ENCODE measurements around the gene VPS11.

Gene VPS11

GRCh38 chr11:119106564-119107537 is 39.2 kb downstream of the VPS11 start, which contains the start of gene C2CD2L:
Gene C2CD2L (plus strand): TSS chr11:119107344. CDS start chr11:119107742, 398 bp downstream.
- DNase-seq, result peak; percentile 55

GRCh38 chr11:119107538-119108145 is 40.0 kb downstream of the VPS11 start:
- no peak for DNase-seq

DNA sequence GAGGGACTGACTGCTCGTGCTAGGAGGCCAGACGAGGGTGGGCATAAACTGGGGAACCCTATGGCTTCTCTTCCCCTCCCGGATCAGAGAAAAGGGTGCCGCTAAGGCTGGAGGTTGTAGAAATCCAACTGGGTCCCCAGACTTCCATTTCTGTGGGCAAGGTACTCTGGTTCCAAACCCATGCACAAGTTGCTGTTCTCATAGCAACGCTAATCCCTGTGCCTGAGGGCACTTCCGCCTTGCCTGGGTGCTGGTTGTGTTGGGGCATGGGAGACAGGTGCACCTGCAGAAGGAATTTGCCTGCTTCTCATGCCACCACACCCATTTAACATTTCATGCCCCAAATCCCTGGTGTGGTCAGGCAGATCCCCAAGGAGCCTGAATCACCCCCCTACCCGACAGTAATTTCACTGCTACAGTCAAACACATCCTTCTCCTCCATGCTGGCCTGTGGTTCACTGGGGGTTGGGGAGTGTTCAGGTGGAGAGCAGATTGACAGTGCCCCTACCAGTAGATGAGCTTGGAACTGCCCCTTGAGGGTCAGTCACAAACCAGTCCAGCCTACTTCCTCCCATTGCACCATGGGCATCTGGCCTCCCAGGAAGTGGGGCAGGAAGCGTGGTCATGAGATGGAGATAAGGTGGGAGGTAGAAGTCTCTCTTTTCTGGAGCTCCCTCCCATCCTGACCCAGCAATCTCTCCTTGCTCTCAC is 40.7 kb downstream of the VPS11 start:
- DNase-seq, result no peak

GRCh38 chr11:119108857-119109221 is 41.2 kb downstream of the VPS11 start:
- DNase-seq, result no peak

DNA sequence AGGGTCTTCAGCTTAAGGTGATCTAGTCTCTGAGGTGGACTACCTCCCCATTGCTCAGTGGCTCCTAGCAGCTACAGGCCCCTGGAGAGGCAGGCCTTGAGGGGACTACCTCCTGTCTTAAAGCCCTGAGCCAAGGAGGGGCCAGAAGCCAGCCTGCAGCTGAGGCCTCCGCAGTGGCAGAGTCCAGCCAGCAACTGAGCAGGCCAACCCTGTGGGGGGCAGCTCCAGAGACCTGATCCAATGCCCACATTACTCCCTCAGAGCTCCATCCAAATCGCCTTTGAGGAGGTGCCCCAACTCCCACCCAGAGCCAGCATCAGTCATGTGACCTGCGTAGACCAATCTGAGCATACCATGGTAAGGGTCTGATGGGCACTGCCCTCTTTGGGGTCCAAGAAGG is 42.2 kb downstream of the VPS11 start:
- DNase-seq, result no peak

DNA sequence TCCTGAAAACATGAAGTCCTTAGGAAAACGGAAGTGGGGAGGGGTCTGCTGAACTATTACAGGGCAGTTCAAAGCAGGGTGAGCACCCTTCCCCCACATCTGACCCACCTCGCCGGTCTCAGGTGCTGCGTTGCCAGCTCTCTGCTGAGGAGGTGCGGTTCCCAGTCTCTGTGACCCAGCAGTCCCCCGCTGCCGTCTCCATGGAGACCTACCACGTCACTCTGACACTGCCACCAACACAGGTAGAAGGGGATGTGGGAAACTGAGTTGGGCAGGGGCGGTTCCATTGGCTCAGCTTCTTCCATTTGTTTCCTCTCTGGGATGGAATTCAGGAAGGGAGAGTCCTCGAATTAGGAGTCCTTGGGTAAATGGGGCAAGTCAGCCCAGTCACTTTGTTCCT is 42.8 kb downstream of the VPS11 start:
- no peak for DNase-seq

DNA sequence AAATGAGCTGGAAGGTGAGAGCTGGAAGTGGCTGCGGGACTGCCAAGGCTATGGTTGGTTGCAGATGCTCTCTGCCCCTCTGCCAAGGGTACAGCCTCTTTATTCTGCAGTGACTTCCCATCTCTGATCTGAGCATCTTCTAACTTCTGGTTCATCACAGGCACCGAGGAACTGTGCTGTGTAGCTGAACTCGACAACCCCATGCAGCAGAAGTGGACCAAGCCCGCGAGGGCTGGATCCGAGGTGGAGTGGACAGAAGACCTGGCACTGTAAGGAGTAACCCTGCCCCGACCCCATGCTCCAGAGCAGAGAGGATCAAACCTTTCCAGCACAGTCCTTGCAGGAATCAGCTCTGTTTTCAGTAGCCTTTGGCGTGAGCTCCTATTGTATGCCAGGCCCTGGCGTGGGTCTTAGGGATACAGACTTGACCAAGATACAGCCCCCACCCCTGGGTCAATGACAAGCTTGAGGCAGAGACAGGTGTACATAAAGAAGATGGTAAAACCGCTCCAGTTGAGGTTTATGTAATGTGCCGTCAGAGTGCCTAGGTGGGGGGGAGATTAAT is 43.8 kb downstream of the VPS11 start:
- no peak for DNase-seq

- DNase-seq, result no peak
Observed at GRCh38 chr11:119112314-119113020, 44.8 kb downstream of the VPS11 start.

DNA sequence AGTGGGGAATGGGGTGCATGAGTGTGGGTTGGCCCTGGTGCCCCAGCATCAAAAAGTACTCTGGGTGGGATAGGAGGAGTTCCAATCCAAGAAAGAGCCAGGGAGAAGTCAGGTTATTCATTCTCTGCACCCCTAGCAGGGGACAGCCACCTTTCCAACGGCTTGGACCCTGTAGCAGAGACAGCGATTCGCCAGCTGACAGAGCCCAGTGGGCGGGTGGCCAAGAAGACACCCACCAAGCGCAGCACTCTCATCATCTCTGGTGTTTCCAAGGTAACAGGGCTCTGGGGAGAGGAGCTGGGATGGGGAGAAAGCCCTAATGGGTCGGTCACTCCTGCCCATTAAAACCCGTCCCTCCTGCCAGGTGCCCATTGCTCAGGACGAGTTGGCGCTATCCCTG is 46.1 kb downstream of the VPS11 start:
- no peak for DNase-seq

DNA sequence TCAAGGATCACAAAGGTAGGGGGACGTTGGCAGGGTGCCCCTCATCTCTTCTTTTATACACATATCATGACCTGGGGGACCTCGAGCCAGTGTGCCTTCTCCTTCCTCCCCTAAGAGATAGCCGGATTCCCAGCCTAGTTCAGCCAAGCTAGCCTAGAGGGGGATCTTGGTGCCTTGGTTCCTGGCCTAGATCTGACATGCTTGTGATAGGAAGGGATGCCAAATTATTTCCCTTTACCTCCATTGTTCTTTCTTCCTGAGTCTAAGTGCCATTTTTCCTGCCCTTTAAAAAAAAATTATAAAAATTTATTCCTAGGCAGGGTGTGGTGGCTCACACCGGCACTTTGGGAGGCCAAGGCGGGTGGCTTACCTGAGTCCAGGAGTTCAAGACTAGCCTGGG is 46.7 kb downstream of the VPS11 start:
- no peak for DNase-seq

GRCh38 chr11:119115484-119116234 is 48.0 kb downstream of the VPS11 start:
- no peak for DNase-seq

GRCh38 chr11:119116235-119116594 is 48.6 kb downstream of the VPS11 start:
- no peak for DNase-seq

GRCh38 chr11:119116601-119117000 is 49.0 kb downstream of the VPS11 start:
- no peak for DNase-seq

DNA sequence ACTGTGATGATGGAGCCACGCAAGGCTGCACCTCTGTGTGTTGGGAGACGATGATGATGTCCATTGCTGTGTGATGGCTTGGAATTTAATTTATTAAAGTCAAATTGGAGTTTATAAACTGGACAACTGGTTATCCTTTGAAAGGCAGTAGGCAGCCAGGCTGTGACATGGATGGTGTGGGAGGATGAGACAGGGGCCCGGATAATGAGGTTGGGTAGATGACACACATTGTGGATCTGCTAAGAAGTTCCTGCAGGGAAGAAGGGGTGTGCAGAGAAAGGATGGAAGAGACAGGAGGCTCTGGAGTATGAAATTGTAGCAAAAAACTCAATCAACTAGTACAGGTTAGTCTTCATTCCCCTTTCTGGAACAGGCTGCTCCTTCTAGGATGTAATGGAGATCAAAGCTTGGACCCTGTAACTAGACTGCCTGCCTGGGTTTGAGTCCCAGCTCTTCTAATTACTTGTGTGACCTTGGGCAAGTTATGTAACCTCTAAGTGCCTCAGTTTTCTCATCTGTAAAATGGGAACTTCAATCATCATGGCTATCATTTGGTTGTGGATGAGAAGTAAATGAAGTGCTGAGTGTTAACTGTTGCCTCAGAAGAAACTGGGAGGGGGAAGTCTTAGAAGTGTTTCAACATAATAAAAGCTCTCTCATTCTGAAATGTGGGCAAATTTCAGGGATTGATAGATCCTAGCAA is 49.5 kb downstream of the VPS11 start:
- DNase-seq, result no peak

DNA sequence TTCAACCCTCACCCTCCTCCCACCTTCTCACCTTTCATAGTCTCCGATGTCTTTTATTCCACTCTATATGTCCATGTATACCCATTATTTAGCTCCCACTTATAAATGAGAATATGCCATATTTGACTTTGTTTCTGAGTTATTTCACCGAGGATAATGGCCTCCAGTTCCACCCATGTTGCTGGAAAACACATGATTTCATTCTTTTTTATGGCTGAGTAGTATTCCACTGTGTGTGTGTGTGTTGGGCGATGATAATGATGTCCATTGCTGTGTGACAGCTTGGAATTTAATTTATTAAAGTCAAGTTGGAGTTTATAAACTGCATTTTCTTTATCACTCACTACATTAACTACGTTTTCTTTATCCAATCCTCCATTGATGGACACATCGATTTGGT is 50.6 kb downstream of the VPS11 start:
- no peak for DNase-seq

- DNase-seq, result no peak
Observed at GRCh38 chr11:119118946-119119345, 51.3 kb downstream of the VPS11 start.

- peak; percentile 42 for DNase-seq
Observed at GRCh38 chr11:119120639-119121007, 53.0 kb downstream of the VPS11 start.

GRCh38 chr11:119121008-119121810 is 53.6 kb downstream of the VPS11 start, which contains the start of gene HINFP:
Gene HINFP (plus strand): TSS chr11:119121580. CDS start chr11:119126945, 5,365 bp downstream.
- peak; percentile 96 for DNase-seq

DNA sequence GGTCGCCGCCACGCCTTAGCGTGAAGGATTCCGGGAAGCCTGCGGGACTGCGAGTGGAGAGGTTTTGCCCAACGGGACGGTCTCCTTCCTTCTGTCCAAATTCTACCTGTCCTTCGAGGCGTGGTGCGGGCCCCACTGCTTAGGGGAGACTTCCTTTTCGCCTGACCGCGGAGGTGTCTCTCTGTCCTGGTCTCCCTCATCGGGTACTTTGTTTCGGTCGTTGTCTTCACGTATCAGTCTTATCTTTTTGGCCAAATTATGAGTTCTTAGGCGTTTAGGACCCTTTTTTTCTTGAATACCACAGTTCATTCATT is 54.1 kb downstream of the VPS11 start:
- DNase-seq, result no peak

DNA sequence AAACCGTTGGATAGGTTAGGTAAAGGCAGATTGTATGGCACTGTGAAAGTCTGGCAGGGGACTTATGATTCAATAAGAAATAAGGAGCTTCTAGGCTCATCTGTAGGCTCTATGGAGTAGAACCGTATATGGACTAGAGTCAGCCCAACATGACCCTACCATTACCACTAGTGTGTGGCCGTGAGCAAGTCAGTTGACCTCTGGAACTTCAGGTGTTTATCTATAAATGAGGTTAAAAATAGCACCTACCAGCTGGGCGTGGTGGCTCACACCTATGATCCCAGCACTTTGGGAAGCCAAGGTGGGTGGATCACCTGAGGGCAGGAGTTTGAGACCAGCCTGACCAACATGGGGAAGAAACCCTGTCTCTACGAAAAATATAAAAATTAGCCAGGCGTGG is 58.2 kb downstream of the VPS11 start:
- DNase-seq, result no peak

Data from NCI-H2107 (cell line).